ENCODE results near the gene MGA.
"Not testable (repeated sequence)": the region's sequence is repeated elsewhere in the genome, so short reads cannot be mapped to it uniquely, and the experiment has no call there.

The MGA gene

DNA sequence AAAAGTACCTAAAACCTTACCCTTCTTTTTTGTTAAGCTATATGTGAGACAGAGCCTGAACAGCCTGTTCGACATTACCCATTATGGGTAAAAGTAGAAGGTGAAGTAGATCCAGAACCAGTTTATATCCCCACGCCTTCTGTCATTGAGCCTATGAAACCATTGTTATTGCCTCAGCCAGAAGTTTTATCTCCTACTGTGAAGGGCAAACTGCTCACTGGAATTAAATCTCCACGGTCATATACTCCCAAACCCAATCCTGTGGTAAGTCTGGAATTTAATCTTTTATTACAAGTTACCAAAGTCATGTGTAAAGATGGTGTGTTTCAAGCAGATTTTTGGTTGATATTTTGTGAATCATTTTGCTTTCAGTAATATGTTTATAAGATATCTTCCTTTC lies 66.9 kb downstream of the MGA start:
- DNase-seq, result no peak

DNA sequence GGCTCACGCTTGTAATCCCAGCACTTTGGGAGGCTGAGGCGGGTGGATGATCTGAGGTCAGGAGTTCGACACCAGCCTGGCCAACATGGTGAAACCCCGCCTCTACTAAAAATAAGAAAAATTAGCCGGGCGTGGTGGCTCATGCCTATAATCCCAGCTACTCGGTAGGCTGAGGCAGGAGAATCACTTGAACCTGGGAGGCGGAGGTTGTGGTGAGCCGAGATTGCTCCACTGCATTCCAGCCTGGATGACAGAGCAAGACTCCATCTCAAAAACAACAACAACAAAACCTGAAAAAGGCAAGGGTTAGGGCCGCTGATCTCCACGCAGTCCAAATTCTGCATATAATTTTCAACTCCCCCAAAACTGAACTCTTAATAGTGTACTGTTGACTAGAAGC lies 67.9 kb downstream of the MGA start:
- not testable (repeated sequence) for DNase-seq

DNA sequence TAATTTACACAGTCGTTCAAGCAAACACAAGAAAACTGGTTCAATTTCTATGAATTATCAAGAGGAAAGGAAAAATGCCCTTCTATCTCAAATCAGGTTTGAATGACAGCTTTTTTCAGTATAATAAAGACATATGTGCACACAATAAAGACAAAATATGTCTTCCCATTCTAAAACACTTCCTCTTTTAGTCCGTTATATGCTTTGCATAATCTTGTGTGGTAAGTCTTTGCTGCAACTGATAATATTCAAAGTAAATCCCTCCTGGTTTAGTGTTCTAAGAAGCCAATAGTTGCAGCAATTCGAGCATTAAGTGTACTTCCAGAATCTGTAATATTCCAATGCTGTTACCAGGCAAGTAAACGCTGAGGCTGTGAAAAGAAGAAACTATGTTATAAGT lies 70.3 kb downstream of the MGA start:
- DNase-seq, result no peak

DNA sequence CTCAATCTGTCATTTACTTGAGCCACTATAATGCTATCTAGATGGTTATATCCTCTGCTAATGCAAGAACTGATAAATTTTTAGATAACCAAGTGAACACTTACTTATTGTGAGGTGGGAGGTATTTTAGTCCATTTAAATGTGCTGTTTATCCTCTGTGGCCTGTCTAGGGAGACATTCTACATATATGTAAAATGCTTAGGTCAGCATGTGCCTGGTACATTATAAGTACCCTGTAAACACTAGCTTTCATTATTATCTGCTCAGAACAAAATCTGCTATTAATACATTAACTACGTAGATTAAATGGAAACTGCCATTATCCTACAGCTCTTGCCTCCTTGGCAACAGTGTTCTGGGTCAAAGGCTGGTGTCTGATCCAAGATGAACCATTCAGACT lies 72.3 kb downstream of the MGA start:
- DNase-seq, result no peak

DNA sequence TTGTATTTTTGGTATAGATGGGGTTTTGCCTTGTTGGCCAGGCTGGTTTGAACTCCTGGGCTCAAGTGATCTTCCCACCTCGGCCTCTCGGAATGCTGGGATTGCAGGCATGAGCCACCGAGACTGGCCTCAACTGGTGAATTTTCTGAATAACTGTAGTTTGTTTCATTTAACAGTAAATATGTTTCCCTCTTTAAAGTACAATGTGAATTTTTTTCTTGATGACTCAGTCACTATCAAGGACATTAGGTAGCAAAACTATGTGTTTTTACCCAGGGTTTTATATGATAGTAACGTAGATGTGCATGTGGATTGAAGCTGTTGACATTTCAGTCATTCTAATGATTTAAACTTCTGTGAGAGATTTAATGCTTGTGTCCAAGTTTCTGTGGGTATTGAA lies 73.9 kb downstream of the MGA start:
- DNase-seq, result no peak

DNA sequence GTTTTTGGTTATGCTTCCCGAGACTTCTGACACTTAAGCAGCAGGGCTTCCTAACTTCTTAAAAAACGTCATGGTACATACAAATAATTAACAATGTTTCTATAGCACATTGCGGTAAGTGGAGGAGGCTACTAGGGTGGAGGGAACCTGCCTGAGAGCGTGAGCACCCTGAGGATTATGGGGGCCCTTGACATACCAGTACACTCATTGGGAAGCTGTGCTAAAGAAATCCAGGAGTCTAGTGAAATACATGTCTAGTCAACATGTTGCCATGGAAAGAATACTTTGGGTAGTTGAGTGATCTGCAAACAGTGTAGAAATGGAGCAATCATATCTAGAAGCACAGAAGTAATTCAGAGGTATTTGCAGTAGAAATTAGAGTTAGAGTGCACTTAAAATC lies 74.8 kb downstream of the MGA start:
- no peak for DNase-seq

DNA sequence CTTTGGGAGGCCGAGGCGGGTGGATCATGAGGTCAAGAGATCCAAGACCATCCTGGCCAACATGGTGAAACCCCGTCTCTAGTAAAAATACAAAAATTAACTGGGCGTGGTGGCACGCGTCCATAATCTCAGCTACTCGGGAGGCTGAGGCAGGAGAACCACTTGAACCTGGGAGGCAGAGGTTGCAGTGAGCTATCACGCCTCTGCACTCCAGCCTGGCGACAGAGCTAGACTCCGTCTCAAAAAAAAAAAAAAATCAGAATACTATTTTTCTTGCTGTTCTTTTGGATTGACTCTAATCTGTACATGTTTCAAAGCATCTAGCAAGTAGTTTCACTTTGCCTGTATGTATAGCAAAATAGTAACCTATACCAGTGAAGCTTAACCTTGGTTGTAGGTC lies 75.3 kb downstream of the MGA start:
- not testable (repeated sequence) for DNase-seq

DNA sequence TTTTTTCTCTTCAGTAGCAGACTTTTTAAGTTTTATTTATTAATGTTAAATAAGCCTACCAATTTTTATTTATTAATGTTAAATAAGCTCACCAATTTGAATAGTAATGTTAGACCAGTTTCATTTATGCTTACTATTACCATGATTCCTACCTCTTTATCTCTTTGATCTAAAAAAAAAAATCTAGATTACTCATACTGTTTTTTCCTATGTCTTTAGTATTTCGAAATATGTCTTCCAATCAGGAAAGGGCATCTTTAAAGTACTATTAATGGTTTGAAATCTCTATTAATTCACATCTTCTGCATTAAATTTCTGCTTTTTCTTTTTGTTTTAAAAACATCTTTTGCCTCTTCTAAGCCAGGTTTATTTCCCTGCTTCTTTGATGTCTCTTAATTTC lies 86.6 kb downstream of the MGA start:
- DNase-seq, result no peak

DNA sequence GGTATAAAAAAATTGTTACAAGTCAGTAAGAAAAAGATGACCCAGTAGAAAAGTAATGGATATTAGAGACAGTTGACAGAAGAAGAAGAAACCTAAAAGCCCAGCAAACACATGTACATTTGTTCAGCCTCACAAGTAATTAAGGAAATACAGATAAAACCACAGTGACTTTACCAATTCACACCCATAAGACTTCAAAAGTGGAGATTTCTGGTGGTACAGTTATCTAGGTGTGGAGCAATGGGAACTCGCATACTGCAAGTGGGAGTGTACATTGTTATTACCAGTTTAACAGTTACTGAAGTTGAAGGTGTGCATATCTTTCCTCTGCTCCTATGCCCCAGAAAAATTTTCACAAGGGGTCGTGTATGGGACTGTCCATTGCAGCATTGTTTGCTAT lies 96.0 kb downstream of the MGA start:
- DNase-seq, result no peak

DNA sequence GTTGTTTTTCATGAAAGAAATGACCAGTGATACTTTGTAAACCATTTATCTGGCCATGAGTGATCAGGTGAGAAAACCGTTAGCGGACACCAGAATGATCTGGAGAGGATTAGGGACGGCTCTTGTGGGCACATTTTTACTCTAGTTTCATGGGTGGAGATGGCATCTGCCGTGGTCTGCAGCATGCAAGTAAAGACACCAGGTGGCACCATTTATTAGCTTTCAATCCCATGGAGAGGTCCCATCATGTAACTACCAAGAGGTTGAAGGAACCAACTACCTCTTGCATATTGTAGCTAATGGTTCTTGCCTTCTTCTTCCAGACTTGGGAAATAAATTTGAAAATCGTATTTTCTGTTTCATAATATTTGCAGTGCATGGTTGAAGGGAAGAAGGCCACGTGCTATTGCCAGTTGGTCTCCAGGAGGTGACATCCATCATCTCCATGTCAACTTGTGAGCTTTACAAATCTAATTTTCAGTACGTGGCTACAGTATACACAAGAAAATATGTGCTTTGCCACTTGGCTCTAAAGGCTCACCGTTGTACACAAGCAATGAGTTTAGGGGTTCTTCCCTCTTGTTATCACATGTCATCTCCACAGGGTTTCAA lies 112.6 kb downstream of the MGA start:
- DNase-seq, result peak; percentile 72 to 82

DNA sequence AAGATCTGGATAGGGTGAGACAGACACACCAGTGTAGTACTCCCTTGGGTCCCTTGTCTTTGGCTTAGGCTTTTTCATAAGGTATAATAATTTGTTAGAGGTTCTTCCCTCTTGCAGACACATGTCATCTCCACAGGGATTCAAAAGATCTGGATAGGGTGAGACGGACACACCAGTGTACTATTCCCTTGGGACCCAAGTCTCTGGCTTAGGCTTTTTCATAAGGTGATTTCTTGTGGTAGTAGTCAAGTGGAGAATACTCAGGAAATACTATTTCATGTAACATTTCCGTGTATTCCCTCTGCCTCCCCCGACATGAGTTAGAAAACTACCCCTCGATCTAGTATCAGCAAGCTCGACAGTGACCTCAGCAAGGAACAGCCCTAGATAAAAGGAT lies 113.1 kb downstream of the MGA start:
- DNase-seq, result no peak

DNA sequence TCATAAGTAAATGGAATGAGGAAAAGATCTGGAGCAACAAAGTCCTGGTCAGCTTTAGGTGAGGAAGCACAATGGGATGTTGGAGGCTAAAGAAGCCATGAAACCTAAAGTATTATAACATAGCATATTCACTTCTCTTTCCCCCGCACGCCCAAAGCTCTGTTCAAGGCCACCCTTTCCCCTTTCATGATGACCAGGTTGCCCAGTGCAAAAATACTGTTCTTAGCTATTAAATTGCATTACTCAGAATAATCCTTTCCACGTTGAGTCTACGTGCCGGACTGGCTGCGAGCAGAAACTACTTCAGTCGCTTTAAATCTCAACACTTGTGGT lies 113.5 kb downstream of the MGA start:
- DNase-seq, result no peak

DNA sequence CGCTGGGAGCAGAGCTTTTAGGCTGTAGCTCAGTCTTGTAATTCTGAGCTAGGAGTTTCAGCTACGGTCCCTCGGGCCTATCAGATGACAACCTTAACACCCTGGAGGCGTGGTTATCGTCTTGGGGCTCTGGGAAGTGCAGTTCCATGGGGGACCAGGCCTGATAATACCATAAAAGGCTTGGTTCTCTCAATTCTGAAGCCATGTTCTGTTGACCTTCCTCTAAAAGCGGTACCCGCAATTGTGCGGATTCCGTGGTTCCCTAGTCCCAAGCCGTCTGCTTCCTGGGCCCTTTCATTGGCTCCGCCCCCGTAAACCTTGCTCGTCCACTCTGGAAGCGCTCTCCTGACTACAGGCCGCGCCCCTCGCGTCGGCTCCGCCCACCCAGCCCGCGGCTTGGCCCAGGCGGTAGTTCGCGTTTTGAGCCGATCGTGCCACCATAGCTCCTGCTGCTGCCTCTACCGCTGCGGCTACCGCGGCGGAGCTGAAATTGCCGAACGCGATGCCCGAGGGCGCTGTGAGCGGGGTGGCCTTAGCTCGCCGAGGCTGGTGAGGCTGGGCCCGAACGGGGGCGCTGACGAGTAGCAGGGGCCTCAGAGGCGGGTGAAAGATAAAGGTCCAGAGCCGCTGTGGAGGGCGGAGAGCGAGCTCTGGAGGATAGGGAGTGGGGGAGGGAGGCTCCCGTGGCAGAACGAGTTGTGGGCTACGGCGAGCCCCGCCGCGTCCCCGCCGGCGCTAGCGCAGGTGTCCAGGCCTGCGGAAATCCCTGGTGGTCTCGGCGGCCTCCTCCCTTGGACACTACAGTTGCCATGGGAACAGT lies 114.1 kb downstream of the MGA start, which contains the start of gene MAPKBP1:
TSS of gene MAPKBP1 (plus strand) at position 423 of the 820 bp plus-strand sequence. CDS start 792 bp downstream, outside the sequence.
- peak; percentile 98 for DNase-seq

DNA sequence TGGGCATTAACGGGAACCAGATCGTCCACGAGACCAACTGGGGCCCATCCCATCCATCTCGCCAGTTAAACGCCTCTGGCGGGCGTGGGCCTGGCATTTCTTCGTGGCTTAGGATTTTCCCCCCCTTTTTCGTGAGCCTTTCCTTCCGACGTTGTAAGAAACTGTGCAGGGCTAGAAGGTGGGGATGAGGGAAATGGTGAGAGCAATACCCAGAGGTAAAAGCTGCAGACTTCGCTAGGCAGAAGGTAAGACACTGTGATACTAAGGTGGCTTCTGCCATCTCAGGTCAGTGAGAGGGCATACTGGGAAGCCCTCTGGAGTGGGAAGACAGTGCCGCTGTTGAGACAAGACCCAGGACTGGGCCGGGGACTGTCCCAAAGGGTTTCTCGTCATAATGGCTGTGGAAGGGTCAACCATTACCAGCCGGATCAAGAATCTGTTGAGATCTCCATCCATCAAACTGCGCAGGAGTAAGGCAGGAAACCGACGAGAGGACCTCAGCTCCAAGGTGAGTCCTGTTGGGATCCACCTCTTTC lies 114.7 kb downstream of the MGA start:
- no peak for DNase-seq

DNA sequence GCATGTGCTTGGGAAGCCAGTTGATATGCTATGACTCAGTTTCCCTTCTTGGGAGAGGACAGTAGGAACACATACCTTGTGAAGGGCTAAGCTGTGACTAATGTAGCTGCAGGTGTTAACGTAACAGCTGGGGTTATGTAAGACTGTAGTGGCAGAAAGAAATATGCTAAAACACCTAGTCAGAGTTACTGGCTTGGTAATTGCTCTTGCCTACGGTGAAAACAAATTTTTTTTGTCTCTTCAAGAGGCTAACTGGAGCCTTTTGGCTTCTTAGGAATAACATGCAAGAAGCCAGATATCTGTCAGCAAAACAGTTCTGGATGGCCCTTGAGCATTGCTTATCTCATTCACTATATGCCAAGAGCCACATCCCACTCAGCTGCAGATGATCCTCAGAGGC lies 115.4 kb downstream of the MGA start:
- no peak for DNase-seq

DNA sequence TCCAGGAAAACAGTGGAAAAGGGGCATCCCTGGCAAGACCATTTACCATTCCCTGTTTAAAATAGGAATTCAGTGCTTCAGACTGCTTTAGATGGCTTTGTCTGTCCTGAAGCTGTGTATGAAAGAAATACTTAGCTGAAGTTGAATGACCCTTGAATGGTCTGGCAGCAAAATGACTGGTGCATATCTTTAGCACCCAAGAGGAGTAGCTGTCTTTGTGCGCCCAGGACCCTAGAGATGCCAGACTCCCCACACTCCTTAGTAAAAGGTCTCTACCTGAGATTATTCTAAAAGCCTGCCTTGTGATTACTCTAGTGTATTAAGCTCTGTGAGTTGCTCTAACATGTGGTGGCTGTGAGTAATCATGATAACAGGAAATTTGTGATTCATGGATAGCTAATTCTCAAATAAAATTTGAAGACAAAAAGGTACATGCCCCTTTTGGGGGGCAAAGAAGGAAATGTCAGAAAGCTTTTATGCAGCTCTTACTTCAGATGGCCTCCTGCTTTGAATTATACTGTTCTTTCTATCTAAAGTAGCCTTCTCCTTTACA lies 117.3 kb downstream of the MGA start:
- no peak for DNase-seq

DNA sequence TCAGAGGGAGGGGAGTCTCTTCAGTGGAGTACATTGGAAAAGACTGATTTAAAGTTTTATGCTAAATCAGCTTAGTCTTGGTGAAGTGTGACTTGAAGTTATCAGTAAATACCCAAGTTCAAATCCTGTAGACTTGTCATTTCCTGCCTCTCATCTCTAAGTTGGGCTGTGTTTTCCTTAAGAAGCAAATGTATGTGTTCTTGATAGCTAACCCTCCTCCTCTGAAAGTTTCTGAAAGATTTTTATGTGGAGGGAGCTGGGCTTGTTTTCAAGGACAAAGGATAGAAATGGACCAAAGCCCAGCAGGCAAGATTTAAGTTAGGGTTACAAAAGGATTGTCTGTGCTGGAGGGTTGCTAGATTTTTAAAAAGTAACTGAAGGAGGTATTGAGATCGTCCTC lies 118.3 kb downstream of the MGA start:
- no peak for DNase-seq

DNA sequence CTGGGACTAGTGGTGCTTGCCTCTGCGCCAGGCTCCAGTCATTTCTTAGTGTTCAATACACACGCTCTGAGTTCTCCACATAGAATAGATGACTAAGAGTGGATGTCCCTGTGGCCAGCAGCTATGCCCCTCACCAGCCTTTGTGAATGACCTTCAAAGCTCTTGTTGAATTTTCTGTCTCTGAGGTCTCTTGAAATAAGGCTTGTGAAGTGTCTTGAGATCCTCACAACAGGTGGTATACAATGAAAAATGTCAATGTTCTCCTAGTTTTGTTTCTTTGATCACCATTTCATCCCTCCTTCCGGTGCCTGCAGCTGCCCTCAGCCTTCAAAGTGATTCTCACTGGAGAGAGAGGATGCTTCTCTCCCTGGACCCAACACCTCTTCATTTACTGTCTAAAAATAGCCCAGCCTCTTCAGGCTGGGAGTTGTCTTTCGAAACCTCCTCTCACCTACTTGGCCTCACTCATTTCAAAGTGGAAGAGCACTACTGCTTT lies 119.5 kb downstream of the MGA start:
- no peak for DNase-seq

DNA sequence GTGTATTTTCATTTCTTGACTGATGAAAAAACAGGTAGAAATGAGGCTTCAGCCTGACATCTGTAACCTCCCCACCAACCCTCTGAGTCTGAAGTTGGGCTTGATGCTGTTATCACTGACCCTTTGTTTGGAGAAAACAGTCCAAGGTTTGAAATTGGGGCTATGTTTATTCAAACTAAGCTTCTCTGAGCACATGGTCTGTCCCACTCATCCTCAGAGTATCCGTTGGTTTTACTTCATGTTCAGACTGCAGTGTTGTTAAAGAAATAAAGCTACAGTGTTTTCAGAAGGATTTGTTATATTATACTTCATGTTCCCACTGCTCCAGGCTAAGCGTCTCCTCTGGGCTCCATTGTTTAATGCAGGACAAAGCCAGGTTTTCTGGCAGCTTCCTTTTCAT lies 120.1 kb downstream of the MGA start:
- no peak for DNase-seq

DNA sequence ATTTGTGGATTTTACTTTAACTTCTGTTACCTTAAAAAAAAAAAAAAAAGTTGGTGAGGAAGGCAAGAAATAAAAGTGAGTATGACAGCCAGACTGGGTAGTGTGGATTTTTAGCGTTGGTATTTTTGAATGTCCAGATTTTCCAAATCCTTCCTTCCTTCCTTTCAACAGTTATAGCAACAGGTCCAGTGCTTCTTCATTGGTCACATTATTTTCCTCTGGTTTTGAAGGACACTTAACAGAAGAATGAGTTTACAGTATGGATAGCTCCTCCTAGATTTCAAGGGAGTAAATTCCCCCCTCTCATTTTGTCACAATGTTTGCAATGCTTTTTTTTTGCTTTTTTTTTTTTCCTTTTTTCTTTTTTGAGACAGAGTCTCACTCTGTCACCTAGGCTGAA lies 120.5 kb downstream of the MGA start:
- no peak for DNase-seq

DNA sequence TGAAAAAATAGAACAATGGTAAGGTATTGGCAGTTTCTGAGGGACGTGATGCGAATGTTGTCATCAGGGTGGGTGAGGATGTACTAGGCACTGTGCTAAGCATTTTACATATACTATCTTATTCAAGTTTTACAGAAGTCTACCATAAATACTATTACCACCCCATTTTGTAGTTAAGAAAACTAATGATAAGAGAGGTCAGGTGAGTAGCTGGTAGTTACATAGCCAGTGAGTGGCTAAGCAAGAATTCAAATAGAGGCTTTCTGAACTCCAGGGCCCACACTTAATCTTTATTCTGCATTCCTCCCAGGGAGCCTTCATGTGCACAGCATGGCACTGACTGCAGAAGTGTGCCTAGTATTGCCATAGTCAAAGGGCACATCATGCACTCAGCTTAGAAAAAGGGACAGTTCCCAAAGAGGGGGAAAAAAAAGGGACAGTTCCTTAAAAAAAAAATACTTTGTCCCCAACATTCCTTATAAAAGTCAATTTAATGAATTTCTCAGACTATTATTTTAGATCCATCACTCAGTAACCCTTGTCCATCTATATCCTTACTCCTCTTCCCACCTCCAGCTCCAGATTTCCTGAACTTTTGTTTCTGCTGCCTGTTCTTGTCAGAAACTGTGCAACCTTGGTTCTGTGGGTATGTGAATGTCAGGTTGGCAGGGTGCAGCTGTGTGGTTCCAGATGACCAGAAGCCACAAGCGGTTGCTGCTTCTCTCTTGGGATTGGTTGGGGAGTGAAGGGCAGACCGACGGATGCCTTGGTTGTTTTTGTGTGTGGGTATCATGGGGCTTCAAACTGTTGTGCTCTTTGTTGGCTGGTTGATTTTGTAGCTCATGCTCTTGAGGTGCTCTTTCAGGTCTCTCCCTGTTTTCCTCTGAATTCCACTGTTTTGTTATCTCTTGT lies 122.4 kb downstream of the MGA start:
- DNase-seq, result no peak

DNA sequence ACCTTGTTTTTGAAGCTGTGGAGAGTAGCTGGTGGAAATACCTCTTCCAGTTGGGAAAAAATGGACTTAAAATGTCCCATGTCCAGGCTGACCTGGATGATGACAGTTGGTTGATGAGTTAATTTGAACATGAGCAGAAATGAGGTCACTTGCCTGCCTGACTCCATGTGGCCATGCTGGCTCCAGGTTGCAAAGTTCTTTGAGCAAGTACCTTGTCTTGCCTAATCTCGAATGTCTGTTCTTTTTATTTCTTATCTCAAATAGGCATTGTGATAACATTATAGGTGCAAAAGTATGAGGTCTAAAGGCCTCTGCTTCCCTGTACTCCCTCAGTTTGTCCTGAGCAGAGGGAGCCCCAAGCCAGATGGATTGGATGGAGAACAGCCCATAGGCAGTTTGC lies 123.1 kb downstream of the MGA start:
- DNase-seq, result no peak

DNA sequence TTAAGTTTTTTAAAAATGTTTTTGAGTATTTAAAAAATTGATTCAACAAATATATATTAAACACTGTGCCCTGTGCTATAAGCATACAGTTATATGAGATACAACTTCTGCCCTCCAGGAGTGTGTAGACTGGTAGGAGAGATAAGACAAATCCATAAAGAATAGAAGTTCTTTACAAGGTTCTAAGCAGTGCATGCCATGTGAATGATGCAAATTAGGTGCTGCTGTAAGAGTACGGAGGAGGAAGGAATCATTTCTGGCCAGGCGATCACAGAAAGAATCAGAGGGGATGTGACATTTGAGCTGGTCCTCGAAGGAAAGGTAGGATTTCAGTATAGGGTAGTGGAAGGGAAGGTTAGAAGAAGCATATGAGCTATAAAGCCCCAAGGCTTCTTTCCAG lies 128.1 kb downstream of the MGA start:
- DNase-seq, result no peak
